Breast epithelium (tissue), 4 donors: Measurements from ENCODE around the gene SERPINA9. TPM values are rescaled to one million over a fixed set of nuclear protein-coding genes. Genes with fewer than 3 reads are reported as not detected.

Experiments
- DNase-seq, 2 donors: peaks; one replicate each; pipeline ENCODE4 v3.0.0-alpha.2; 2019; ENCODE audit warnings: low spot score in 2 of 2
- H3K27ac ChIP-seq, 2 donors: fragments of 200-600 bp; sonication (generic) in 1 of 2; one replicate each; pipeline ENCODE4 v1.5.1; 2016 to 2019; ENCODE audit warnings: mild to moderate bottlenecking in 1 of 2
- H3K27me3 ChIP-seq, 2 donors: fragments of 200-600 bp; sonication (generic) in 1 of 2; one replicate each; pipeline versions ENCODE4 v1.5.1 to v1.6.0; 2017 to 2019; ENCODE audit warnings: control low read depth in 1 of 2, mild to moderate bottlenecking in 1 of 2
- H3K36me3 ChIP-seq: fragments of 200-600 bp; one replicate; pipeline ENCODE4 v1.5.1; 2019
- H3K4me1 ChIP-seq, 2 donors: fragments of 200-600 bp; sonication (generic); one replicate each; pipeline ENCODE4 v1.5.1; 2016 to 2019; ENCODE audit warnings: control low read depth in 1 of 2
- H3K4me3 ChIP-seq, 3 donors: fragments of 200-600 bp; sonication (generic); 1 replicate in 2 of 3; 2 replicates in 1 of 3; pipeline ENCODE4 v1.5.1; 2016 to 2019; ENCODE audit warnings: mild to moderate bottlenecking in 3 of 3, moderate library complexity in 2 of 3
- H3K9me3 ChIP-seq, 2 donors: fragments of 200-600 bp; sonication (generic) in 1 of 2; one replicate each; pipeline ENCODE4 v1.5.1; 2016 to 2019; ENCODE audit warnings: control low read depth in 1 of 2
- POLR2A ChIP-seq: fragments of 450-650 bp; IDR thresholded peaks from one replicate; pipeline ENCODE4 v1.6.1; 2016; ENCODE audit warnings: antibody characterized with exemption, mild to moderate bottlenecking, moderate library complexity
- POLR2AphosphoS5 ChIP-seq, 3 donors: sonication (generic); formaldehyde crosslinking; IDR thresholded peaks; one replicate each; pipeline ENCODE4 v1.6.1; 2017; ENCODE audit warnings: antibody characterized with exemption in 3 of 3
- intact Hi-C: fragments of 100-400 bp; cut with DNase I; formaldehyde crosslinking; loops from one replicate; pipeline ENCODE4 v1.15.1; 2023; ENCODE audit warnings: low total_unique reads
- total RNA-seq, 3 donors: library from RNA; depleted of rRNA; stranded (reverse); fragments of >200 nt; gene quantifications; one replicate each; pipeline ENCODE4 v1.1.0, GENCODE V29; 2016
- TF ChIP-seq, protein P1 (sequence below), 3 donors: fragments of 450-650 bp; IDR thresholded peaks; one replicate each; pipeline ENCODE4 v1.5.1; 2016 to 2017; ENCODE audit warnings: antibody characterized with exemption in 3 of 3, mild to moderate bottlenecking in 3 of 3, moderate library complexity in 3 of 3

SERPINA9 gene
- total RNA-seq, 3 donors from 2014 or later: not detected

DNA sequence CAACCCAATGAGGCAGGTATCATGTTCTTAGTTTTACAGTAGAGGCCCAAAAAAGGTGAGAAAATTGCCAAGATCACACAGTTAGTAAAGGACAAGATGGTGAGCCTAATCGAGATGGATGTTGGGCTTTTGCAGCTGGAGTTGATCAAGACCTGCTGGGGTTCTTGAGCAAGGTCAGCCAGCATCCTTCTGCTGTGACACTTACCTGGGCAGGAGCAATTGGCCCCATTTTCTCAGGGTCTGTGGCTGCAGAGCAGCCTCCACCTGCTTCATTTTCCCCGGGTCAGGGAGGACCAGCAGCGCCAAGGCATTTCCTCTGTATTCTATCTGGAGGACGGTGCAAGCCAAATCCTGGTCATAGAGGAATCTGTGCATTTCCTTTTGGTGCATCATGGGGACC is 29.9 kb downstream of the SERPINA9 start:
- Histone ChIP-seq H3K27me3 (no peaks in the 10 kb centered on the region), H3K4me3 (no peak overlapping the region), H3K36me3 (no peaks in the 10 kb centered on the region), H3K27ac (no peak overlapping the region), H3K4me1 (no peaks in the 10 kb centered on the region), H3K9me3 (no peaks in the 10 kb centered on the region)
- TF ChIP-seq POLR2AphosphoS5 (IDR thresholded peaks at IDR 0.05): no peak
- TF ChIP-seq, protein P1, sequence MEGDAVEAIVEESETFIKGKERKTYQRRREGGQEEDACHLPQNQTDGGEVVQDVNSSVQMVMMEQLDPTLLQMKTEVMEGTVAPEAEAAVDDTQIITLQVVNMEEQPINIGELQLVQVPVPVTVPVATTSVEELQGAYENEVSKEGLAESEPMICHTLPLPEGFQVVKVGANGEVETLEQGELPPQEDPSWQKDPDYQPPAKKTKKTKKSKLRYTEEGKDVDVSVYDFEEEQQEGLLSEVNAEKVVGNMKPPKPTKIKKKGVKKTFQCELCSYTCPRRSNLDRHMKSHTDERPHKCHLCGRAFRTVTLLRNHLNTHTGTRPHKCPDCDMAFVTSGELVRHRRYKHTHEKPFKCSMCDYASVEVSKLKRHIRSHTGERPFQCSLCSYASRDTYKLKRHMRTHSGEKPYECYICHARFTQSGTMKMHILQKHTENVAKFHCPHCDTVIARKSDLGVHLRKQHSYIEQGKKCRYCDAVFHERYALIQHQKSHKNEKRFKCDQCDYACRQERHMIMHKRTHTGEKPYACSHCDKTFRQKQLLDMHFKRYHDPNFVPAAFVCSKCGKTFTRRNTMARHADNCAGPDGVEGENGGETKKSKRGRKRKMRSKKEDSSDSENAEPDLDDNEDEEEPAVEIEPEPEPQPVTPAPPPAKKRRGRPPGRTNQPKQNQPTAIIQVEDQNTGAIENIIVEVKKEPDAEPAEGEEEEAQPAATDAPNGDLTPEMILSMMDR (IDR thresholded peaks at IDR 0.05): no peak
- no peak for TF ChIP-seq POLR2A
- intact Hi-C loops: no loop called here
- DNase-seq: no peak

DNA sequence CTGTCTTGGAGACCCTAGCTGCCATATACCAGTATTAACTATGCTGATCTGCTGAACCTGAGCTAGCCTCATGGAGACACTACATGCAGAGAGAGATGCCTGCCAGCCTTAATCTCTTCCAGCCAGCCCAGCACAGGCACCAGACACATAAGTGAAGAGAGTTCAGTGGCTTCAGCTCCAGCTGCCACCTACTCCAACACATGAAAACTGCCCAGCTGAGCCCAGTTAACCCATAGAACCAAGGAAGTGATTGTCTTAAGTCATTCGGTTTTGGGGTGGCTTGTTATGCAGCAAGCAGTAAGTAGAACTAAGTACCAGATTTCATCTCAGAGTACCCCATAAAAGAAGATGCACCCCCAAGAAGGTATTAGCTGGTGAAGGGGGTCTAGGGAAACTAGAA is 31.0 kb downstream of the SERPINA9 start:
- Histone ChIP-seq H3K36me3 (no peaks in the 10 kb centered on the region), H3K27me3 (no peaks in the 10 kb centered on the region), H3K9me3 (no peaks in the 10 kb centered on the region), H3K4me3 (no peak overlapping the region), H3K4me1 (no peaks in the 10 kb centered on the region), H3K27ac (no peak overlapping the region)
- DNase-seq: no peak
- TF ChIP-seq POLR2A (no peak), POLR2AphosphoS5 (IDR thresholded peaks at IDR 0.05) (no peak)
- TF ChIP-seq, protein P1 (IDR thresholded peaks at IDR 0.05): no peak
- intact Hi-C loops: no loop called here

- TF ChIP-seq POLR2A (no peak), POLR2AphosphoS5 (IDR thresholded peaks at IDR 0.05) (no peak)
- TF ChIP-seq, protein P1 (IDR thresholded peaks at IDR 0.05): no peak
- Histone ChIP-seq H3K4me1 (no peaks in the 10 kb centered on the region), H3K36me3 (no peaks in the 10 kb centered on the region), H3K27me3 (no peaks in the 10 kb centered on the region), H3K9me3 (no peaks in the 10 kb centered on the region), H3K4me3 (no peak overlapping the region), H3K27ac (no peak overlapping the region)
- intact Hi-C loops: loop anchor here (5.0 kb wide), 1 partner anchor 1846 kb away; no protein-coding TSS in a partner anchor
- no peak for DNase-seq
Measured at GRCh38 chr14:94441531-94442205, 34.3 kb downstream of the SERPINA9 start.

DNA sequence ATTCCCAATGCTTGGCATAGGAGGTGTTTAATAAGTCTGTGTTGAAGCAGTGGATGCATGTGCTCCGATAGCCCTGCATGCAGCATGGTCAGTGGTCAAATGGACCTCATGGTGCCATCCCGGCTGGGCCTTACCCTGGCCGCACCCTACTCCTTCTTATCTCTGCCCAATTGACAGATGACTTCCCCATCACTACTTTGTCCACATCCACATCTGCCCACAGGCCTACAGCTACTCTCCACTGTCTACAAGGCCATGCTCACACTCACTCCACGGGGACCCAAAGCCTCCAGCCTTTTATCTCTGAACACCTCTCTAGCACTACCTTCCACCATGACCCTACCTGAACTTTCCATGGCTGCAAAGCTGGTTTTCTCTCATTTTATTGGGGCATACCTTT is 34.9 kb downstream of the SERPINA9 start:
- Histone ChIP-seq H3K36me3 (no peaks in the 10 kb centered on the region), H3K4me1 (no peaks in the 10 kb centered on the region), H3K4me3 (no peak overlapping the region), H3K27me3 (no peaks in the 10 kb centered on the region), H3K9me3 (no peaks in the 10 kb centered on the region), H3K27ac (no peak overlapping the region)
- TF ChIP-seq POLR2AphosphoS5 (IDR thresholded peaks at IDR 0.05) (no peak), POLR2A (no peak)
- TF ChIP-seq, protein P1 (IDR thresholded peaks at IDR 0.05): no peak
- DNase-seq: no peak
- intact Hi-C loops: loop anchor here (5.0 kb wide), 1 partner anchor 1846 kb away; no protein-coding TSS in a partner anchor

GRCh38 chr14:94439453-94440057 is 36.4 kb downstream of the SERPINA9 start:
- Histone ChIP-seq H3K9me3 (no peaks in the 10 kb centered on the region), H3K4me1 (no peaks in the 10 kb centered on the region), H3K27ac (no peak overlapping the region), H3K4me3 (no peak overlapping the region), H3K27me3 (no peaks in the 10 kb centered on the region), H3K36me3 (no peaks in the 10 kb centered on the region)
- intact Hi-C loops: loop anchor here (5.0 kb wide), 1 partner anchor 1848 kb away; no protein-coding TSS in a partner anchor
- TF ChIP-seq POLR2AphosphoS5 (IDR thresholded peaks at IDR 0.05) (no peak), POLR2A (no peak)
- TF ChIP-seq, protein P1 (IDR thresholded peaks at IDR 0.05): no peak
- no peak for DNase-seq
